ELF-1 (cell line): ENCODE results near the gene ERMAP.
"Not testable (repeated sequence)": the region's sequence is repeated elsewhere in the genome, so short reads cannot be mapped to it uniquely, and the experiment has no call there.

ENCODE experiments used
- DNase-seq: peaks from one replicate; pipeline ENCODE4 v3.0.0-alpha.2; 2016; ENCODE audit warnings: low read depth, low spot score

The ERMAP gene

DNA sequence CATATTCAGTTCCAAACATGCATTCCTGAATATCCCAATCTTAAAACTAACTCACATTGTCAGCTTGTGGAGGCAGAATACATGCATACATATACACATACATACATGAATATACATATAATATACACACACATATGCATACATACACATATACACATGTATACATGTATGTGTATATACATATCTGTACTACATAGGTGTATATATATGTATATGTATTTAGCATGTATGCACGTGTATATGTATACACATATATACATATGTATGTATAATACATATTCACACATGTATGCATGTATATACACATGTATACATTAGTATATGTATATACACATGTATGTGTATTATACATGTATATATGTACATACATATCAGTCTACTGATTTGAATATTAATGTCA is 28.3 kb downstream of the ERMAP start:
- no peak for DNase-seq

DNA sequence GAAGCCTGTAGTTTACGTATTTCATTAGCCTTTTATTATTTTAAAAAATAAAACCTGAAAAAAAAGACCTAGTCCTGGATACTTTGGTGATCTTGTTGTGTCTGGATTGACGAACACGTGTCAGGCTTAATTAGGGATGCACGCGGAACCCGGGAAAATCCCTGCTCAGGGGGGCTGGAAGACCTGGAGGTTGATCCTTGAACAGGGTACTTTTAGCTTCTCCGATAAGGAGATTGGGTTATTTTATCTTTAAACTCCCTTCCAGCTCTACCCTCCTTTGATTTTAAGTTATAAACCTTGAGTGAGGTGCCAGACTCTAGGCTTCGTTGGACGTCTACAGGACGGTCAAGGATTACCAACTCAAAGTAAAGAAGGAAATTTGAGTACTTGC is 28.9 kb downstream of the ERMAP start:
- no peak for DNase-seq

DNA sequence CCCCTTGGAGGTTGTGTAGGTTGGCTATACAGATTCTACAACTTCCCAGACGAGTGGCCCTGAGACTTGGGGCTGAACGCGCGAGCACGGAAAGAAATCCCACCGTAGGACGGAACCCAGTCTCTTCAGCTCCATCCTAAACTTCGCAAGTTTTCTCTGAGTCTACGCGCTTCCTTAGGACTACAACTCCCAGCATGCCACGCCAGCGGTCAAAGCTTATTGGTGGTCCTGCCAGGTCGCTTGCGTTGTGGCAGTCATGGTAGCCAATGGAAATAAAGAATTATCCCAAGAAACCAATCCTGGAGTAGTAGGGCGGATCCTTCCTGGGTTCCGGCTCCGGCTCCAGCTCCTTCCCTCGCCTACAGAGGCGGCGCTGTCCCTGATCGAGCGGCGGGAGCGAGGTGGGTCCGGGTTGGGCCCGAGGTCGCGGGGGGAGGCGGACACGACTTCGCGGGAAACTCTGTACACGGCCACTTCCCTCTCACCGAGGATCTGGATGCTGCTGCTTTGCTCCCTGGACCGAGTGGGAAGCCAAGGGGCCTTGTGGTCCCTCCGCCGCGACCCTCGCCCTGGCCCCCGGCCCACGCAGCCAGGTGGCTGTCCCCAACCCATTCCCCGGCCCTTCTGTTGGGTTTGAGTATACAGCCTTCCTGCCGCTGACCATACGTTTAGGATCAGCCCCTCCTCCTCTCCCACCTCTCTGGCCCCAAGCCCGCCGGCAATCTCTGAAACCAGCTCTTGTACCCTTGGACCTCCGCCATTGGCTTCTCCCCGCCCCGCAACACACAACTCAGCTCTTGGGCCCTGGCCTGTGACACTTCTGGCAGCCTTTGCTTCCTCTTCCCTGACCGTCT is 29.6 kb downstream of the ERMAP start, which contains the start of gene ZNF691:
Gene ZNF691, plus strand, starts transcription at position 357 of the 854 bp plus-strand sequence. CDS start 3,046 bp downstream, outside the sequence.
- peak; percentile 98 for DNase-seq

DNA sequence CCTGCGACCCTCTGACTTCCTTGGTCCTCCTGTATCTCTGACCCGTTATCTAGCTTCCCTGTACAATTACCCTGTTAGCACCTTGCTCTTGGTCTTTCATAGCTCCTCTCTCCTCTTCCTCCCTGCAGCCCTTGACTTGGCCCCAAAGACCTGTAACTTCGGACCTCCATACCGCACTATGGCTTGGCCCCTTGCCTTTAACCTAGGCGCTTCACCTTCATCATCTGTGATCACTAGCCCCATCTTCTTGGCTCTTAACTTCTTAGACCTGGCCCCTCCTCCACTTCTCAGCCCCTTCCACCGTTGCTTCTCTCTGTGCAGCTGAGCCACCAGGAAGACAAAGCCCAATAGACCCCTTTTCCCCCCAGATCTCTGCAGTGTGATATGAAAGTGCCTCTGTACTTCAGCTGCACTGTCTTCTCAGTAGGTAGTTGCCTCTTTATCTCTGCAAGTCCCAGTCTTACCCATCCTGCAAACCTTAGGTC is 30.2 kb downstream of the ERMAP start:
- DNase-seq, result no peak

DNA sequence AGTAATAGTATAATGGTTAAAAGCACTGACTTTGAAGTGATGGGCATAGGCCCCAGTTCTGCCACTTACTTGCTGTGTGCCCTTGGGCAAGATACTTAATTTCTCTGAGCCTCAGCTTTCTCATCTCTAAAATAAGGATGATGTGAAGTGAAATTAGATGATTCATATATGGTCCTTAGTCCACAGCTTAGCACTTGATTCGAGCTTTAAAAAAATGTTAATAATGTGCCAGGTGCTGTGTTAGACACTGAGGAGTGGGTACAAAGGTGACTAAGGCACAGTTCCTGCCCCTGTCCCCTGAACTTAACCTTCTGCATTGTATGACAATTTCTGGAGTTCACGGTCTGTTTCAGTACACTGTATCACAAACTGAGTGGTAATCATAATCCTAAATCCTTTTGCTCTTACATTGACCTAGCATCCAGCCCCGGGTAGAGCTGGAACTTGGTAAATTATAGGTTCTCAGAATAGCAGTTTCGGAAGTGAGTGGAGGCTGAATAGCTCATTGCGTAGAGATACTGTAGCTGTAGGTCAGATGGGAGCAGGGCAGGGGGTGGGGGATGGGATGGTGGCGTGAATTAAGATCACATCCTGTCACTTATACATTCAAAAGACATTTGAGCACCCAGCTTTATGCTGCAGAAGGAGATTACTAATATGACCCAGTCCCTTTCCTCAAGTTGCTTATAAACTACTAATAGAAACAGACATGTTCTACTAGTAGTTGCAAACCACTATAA is 31.0 kb downstream of the ERMAP start:
- DNase-seq, result no peak

DNA sequence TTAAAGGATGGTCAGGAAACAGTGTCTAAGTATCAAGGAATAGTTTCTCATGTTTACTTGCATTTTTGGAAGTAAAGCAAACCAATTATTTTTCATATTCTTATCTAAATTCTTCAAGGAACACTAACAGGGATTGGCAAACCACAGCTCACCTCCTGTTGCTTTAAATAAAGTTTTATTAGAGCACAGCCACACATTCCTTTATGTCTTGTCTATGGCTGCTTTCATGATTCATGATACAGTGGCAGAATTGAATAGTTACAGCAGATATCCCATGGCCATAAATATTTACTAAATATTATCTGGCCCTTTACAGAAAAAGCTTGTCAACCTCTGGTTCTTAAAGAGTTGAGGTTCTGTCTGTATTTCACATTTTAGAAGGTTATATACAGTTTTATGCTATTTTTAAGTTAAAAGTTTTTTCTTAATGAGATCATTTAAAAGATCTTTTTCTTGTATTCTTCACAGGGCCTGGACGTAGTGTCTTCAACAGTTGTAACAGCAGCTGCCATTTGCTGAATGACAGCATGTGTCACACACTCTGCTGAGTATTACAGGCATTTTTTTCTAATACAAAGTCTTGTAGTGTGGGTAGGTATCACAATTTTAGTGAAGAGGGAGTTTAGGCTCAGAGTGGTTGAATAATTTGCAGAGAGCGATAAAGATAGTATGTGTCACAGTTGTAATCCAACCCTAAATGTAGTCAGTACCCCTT is 32.1 kb downstream of the ERMAP start:
- no peak for DNase-seq

DNA sequence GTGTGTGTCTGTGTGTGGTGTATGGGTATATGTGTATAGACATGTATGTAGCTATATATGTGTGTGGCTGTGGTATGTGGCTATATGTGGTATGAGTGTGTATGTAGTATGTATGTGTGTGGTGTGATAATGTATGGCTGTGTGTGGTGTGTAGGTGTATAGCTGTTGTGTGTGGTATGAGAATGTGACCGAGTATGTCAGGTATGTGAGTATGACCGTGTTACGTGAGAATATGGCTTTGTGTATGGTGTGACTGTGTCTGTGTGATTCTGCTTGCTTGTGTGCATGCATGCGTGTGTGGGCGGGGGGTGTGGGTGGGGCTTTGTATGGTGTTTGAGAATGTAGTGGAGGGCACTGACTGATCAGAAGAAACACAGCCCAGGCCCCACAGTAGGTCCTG is 33.0 kb downstream of the ERMAP start:
- no peak for DNase-seq

DNA sequence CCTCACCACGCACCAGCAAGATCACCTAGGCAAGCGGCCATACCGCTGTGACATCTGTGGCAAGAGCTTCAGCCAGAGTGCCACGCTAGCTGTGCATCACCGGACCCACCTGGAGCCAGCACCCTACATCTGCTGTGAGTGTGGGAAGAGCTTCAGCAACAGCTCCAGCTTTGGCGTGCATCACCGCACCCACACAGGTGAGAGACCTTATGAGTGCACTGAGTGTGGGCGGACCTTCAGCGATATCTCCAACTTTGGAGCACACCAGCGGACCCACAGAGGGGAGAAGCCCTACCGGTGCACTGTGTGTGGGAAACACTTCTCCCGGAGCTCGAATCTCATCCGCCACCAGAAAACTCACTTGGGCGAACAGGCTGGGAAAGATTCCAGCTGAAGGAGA is 34.5 kb downstream of the ERMAP start:
- DNase-seq, result no peak

DNA sequence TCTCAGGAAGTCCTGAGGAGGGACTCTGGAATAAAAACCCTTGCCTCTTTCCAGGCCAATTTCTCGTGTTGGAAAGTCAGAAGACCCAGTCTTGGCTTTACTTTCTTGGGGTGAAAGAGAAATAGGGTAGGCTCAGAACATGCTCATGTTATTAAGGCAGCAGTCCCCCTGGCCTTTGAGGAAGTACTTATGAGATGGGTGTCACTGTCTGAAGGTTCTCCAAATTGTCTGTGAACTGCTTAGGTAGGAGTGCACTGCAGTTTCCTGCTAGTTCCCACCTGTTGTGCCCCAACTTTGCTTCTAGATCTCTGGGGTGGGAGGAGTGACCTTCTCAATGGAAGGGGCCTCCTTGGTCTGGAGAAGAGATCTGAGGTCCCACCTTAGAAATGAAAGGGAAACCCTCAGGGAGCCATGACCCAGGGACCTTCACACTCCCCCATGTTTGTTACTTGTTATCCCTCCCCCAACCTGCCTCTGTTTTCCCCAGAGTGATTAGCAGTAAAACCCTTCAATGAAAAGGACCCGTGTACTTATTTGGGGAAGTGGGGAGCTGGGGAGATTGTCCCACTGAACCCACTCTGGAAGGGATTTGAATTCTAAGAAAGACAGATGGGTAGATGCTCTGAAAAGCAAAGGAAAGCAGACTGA is 35.2 kb downstream of the ERMAP start:
- DNase-seq, result no peak

DNA sequence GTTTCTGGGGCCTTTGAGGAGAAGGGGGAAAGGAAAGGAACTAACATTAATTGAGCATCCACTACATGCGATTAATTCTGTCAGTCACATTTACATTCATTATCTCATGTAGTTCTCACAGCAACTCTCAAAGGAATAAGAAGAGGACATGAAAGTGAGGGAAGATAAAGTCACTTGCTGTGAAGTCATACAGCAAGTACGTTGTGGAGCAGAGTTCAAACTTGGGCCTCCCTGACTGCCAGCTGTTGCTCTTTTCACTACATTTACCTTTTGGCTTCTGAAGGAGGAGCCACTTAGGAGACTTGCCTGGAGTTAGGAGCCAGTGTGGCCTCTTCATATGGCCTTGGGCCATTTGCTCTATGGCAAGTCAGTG is 35.7 kb downstream of the ERMAP start:
- no peak for DNase-seq

DNA sequence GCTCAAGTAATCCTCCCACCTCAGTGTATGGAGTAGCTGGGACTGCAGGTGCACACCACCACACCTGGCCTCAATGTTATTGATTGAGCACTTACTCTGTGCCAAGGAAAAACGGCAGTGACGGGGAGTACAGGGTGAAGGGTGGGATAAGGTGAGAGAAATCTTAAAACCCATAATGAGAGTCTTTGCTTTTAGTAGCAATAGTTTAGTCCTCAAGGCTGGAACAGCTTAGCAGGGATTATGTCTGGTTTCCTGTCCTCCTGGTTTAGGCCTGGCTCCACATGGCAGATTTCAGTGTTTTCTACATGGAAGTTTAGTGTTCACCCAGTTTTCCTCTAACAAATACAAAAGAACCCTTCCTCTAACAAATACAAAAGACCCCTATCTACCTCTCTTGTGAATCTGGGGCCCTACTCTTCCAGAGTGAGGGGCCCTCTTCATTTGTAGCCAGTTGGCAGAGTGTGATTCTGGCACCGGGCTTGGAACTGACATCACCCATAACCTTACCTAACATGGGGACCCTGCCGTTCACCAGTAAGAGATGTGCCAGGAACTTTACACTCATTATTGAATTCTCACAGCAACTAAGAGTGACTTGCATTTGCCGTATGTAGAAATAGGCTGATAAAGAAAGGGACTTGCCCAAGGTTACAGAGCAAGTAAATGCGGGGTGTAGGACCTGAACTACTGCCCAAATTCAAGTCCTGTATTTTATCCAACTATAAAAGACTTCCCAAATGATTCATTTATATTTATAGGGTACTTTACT is 36.4 kb downstream of the ERMAP start:
- DNase-seq, result no peak

DNA sequence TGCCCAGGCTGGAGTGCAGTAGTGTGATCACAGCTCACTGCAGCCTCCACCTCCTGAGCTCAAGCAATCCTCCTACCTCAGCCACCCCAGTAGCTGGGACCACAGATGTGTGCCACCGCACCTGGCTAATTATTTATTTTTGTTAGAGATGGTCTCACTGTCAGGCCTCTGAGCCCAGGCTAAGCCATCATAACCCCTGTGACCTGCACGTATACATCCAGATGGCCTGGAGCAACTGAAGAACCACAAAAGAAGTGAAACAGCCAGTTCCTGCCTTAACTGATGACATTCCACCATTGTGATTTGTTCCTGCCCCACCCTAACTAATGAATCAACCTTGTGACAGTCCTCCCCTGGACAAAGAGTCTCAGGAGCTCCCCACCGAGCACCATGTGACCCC is 39.6 kb downstream of the ERMAP start:
- not testable (repeated sequence) for DNase-seq

DNA sequence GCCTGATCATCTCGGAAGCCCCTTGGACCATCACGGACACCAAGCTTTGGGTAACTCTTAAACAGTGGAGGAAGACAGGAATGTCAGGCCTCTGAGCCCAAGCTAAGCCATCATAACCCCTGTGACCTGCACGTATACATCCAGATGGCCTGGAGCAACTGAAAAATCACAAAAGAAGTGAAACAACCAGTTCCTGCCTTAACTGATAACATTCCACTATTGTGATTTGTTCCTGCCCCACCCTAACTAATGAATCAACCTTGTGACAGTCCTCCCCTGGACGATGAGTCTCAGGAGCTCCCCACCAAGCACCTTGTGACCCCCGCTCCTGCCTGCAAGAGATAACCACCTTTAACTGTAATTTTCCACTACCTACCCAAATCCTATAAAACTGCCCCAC is 42.4 kb downstream of the ERMAP start:
- peak; percentile 24 for DNase-seq

DNA sequence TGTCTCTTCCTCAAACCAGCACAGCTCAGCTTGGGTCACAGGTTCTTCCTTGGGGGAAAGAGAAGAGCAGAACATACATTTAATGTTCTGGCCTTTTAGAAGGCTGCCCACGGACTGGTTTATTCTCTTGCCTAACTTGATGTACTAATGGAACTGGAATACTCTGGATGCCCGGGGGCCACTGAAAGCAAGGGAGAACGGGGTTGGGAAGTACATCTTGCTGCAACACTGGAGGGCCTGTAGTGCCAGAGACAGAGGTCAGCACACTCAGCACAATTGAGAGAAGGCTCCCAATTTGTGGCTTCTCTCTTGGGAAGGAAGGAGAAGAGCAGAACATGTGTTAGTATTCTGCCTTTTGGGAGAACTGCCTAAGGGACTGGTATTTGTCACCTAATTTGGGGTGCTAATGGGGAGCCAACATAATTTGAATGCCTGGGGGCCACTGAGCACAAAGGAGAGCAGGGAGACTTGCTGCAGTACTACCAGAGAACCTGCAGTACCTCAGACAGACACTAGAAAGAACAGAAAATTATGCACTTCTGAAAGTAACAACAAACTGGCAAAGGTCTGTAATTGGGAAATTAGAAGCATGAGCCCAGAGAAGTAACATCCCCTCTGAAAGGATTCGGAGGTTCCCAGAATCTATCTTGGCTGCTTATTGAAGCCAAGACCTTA is 43.6 kb downstream of the ERMAP start:
- DNase-seq, result peak; percentile 13

DNA sequence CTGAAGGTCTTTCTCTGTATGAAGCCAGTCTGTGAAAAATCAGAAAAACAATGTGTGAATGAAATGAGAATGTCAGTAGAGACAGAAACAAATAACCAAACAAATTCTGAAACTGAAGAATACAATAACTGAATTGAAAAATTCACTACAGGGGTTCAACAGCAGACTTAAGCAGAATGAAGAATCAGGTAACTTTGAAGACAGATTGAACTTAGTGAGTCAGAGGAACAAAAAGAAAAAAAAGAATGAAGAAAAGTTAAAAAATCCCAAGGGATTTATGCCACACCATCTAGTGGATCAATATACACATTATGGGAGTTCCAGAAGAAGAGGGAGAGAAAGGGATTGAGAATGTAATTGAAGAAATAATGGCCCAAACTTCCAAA is 44.1 kb downstream of the ERMAP start:
- no peak for DNase-seq

DNA sequence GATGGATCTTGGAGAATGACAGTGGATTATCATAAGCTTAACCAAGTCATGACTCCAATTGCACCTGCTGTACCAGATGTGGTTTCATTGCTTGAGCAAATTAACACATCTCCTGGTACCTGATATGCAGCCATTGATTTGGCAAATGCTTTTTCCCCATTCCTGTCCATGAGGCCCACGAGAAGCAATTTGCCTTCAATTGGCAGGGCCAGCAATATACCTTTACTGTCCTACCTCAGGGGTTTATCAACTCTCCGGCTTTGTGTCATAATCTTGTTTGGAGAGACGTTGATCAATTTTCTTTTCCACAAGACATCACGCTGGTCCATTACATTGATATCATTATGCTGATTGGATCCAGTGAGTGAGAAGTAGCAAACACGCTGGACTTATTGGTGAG is 49.6 kb downstream of the ERMAP start:
- DNase-seq, result no peak

DNA sequence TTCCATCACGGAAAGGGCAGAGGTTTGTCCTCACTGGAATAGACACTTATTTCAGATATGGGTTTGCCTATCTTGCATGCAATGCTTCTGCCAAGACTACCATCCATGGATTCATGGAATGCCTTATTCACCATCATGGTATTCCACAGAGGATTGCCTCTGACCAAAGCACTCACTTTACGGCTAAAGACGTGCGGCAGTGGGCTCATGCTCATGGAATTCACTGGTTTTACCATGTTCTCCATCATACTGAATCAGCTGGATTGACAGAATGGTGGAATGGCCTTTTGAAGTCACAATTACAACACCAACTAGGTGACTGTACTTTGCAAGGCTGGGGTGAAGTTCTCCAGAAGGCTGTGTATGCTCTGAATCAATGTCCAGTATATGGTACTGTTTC is 51.5 kb downstream of the ERMAP start:
- DNase-seq, result not testable (repeated sequence)

DNA sequence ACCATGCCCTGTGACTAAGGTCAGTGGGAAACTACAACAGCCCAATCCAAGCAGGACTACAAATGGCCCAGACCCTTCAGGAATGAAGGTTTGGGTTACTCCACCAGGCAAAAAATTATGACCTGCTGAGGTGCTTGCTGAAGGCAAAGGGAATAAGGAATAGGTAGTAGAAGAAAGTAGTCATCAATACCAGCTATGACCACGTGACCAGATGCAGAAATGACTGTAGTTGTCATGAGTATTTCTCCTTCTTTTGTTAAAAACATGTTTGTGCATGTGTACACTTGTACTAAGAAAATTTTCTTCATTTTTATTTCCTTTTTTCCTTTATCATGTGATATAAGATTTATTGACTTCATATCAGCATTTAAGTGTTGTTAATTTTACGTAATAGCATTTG is 52.3 kb downstream of the ERMAP start:
- DNase-seq, result not testable (repeated sequence)

DNA sequence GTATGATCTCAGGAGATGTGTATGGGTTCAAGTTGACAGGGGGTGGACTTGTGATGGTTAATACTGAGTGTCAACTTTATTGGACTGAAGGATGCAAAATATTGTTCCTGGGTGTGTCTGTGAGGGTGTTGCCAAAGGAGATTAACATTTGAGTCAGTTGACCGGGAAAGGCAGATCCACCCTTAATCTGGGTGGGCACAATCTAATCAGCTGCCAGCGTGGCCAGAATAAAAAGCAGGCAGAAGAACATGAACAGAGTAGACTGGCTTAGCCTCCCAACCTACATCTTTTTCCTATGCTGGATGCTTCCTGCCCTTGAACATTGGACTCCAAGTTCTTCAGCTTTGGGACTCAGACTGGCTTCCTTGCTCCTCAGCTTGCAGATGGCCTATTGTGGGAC is 52.8 kb downstream of the ERMAP start:
- not testable (repeated sequence) for DNase-seq

DNA sequence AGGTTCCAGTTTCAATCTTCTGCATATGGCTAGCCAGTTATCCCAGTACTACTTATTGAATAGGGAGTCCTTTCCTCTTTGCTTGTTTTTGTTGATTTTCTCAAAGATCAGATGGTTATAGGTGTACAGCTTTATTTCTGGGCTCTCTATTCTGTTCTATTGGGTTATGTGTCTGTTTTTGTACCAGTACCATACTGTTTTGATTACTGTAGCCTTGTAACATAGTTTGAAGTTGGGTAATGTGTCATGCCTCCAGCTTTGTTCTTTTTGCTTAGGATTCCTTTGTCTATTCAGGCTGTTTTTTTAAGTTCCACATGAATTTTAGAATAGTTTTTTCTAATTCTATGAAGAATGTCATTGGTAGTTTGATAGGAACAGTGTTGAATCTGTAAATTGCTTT is 56.2 kb downstream of the ERMAP start:
- DNase-seq, result not testable (repeated sequence)
